Peyer's patch (tissue), 4 donors: ENCODE results near the gene TM4SF20.

ENCODE experiments used
- POLR2A ChIP-seq, 2 donors: fragments of 450-650 bp; IDR thresholded peaks; one replicate each; pipeline ENCODE4 v1.5.1; 2017; ENCODE audit warnings: antibody characterized with exemption in 2 of 2, mild to moderate bottlenecking in 2 of 2, moderate library complexity in 2 of 2
- TF ChIP-seq, protein P1 (sequence below), 6 experiments: fragments of 450-650 bp in 4 of 6; fragments of 200-600 bp in 2 of 6; sonication (generic) in 1 of 6; IDR thresholded peaks; one replicate each; pipeline ENCODE4 v1.5.1; 2017 to 2019; ENCODE audit warnings: antibody characterized with exemption in 6 of 6, mild to moderate bottlenecking in 3 of 6, moderate library complexity in 1 of 6

DNA sequence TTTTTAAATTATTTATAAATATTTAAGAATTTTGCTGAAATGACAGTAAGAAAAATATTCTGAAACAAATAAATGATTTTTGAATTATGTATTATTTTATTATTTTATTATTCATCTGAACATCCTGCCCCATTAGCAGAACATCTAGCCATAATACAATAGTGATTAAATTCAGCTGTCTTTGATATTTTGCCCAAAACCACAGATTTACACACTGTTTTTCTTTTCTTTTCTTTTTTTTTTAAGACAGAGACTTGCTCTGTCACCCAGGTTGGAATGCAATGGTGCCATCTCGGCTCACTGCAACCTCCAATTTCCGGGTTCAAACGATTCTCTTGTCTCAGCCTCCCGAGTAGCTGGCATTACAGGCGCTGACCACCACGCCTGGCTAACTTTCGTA lies 10.6 kb upstream of the TM4SF20 start:
- TF ChIP-seq, protein P1, sequence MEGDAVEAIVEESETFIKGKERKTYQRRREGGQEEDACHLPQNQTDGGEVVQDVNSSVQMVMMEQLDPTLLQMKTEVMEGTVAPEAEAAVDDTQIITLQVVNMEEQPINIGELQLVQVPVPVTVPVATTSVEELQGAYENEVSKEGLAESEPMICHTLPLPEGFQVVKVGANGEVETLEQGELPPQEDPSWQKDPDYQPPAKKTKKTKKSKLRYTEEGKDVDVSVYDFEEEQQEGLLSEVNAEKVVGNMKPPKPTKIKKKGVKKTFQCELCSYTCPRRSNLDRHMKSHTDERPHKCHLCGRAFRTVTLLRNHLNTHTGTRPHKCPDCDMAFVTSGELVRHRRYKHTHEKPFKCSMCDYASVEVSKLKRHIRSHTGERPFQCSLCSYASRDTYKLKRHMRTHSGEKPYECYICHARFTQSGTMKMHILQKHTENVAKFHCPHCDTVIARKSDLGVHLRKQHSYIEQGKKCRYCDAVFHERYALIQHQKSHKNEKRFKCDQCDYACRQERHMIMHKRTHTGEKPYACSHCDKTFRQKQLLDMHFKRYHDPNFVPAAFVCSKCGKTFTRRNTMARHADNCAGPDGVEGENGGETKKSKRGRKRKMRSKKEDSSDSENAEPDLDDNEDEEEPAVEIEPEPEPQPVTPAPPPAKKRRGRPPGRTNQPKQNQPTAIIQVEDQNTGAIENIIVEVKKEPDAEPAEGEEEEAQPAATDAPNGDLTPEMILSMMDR (IDR thresholded peaks at IDR 0.05), result no peak
- TF ChIP-seq POLR2A (IDR thresholded peaks at IDR 0.05), result no peak
